Skeletal muscle tissue (tissue), 4 donors: ENCODE results near the gene SCAP. TPM values are rescaled to one million over a fixed set of nuclear protein-coding genes. Genes with fewer than 3 reads are reported as not detected.

ENCODE experiments used
- H3K27ac ChIP-seq: one replicate; pipeline ENCODE4 v1.7.0; 2013; ENCODE audit warnings: mild to moderate bottlenecking, low read depth, low read length, inconsistent platforms
- H3K27me3 ChIP-seq, 3 donors: one replicate each; pipeline ENCODE4 v1.7.0; 2013; ENCODE audit warnings: low read length in 3 of 3; ENCODE audit not compliant: control insufficient read depth in 3 of 3, insufficient read depth in 3 of 3
- H3K36me3 ChIP-seq, 3 donors: one replicate each; pipeline ENCODE4 v1.7.0; 2013; ENCODE audit warnings: low read length in 3 of 3; ENCODE audit not compliant: control insufficient read depth in 3 of 3, insufficient read depth in 3 of 3
- H3K4me1 ChIP-seq, 3 donors: one replicate each; pipeline ENCODE4 v1.7.0; 2013; ENCODE audit warnings: low read length in 3 of 3, mild to moderate bottlenecking in 3 of 3; ENCODE audit not compliant: control insufficient read depth in 3 of 3, insufficient read depth in 3 of 3
- H3K4me3 ChIP-seq, 3 donors: one replicate each; pipeline ENCODE4 v1.7.0; 2013; ENCODE audit warnings: low read length in 3 of 3
- H3K9ac ChIP-seq, 3 donors: one replicate each; pipeline ENCODE4 v1.7.0; 2013; ENCODE audit warnings: low read length in 3 of 3, mild to moderate bottlenecking in 3 of 3, moderate library complexity in 2 of 3, low read depth in 1 of 3
- H3K9me3 ChIP-seq, 3 donors: one replicate each; pipeline ENCODE4 v1.7.0; 2013; ENCODE audit warnings: low read length in 3 of 3; ENCODE audit not compliant: control insufficient read depth in 3 of 3
- total RNA-seq: library from RNA; depleted of rRNA; stranded (reverse); fragments of >200 nt; gene quantifications from one replicate; pipeline ENCODE4 v1.2.3, GENCODE V29; 2014
- donor health status: Osteomylitis.

SCAP gene
- 53.8 TPM for total RNA-seq

GRCh38 chr3:47475570-47476329, at the start of gene SCAP:
Gene SCAP (minus strand): TSS chr3:47475941. CDS start chr3:47442993, 32,948 bp downstream.
- Histone ChIP-seq H3K9ac (peak within 1 kb of the TSS; percentile 80 to 85 (median 81)), H3K36me3 (no peaks in the 10 kb centered on the region), H3K9me3 (no peaks in the 10 kb centered on the region), H3K27ac (peak within 1 kb of the TSS; percentile 72), H3K4me3 (peak within 1 kb of the TSS; percentile 90 to 93 (median 91)), H3K4me1 (peaks cover 7 to 25% (median 16%) of the 10 kb centered on the region in 3 donors), H3K27me3 (no peaks in the 10 kb centered on the region)

DNA sequence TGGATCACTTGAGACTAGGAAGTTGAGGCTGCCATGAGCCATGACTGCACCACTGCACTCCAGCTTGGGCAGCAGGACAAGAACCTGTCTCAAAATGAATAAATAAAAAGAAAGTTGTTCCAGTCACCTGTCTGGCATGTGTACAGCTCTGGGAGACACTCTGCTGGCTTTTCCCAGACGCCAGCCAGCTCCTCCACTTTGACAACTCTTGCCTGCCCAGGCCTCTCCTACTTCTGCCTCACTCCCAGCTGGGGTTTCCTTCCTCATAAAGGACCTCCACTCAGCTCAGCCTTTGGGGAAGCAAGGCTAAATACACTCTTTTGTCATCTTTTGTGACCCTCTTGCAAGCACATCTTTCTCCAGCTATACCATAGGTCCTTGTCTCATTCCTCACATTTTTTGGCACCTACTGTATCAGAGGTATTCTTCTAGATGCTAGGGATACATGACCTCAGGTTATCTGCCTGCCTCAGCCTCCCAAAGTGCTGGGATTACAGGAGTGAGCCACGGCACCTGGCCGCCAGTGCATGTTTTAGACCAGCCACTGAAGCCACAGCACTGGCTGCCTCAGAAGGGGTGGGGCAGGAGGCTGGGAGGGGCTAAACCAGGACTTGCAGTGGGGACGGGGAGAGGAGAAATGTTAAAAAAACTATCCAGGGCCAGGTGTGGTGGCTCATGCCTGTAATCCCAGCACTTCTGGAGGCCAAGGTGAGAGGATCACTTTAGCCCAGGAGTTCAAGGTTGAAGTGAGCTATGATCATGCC, 47.8 kb upstream of the SCAP start:
- no peaks in the 10 kb centered on the region for H3K9me3 ChIP-seq

GRCh38 chr3:47522082-47522987, 46.6 kb upstream of the SCAP start:
- Histone ChIP-seq H3K9ac (peak overlapping the region in 2 of 3 donors; percentile 12 to 64), H3K9me3 (no peaks in the 10 kb centered on the region), H3K4me3 (peak overlapping the region in 2 of 3 donors; percentile 27 to 35), H3K27me3 (no peaks in the 10 kb centered on the region), H3K27ac (no peak overlapping the region), H3K4me1 (peaks cover 5 to 8% (median 7%) of the 10 kb centered on the region in 3 donors), H3K36me3 (no peaks in the 10 kb centered on the region)

More for the DNA sequence above, 47.8 kb upstream of the SCAP start:
- Histone ChIP-seq H3K27ac (no peak overlapping the region), H3K4me1 (peaks cover 5 to 8% (median 7%) of the 10 kb centered on the region in 3 donors), H3K36me3 (no peaks in the 10 kb centered on the region), H3K4me3 (no peak overlapping the region), H3K27me3 (no peaks in the 10 kb centered on the region), H3K9ac (no peak overlapping the region)

DNA sequence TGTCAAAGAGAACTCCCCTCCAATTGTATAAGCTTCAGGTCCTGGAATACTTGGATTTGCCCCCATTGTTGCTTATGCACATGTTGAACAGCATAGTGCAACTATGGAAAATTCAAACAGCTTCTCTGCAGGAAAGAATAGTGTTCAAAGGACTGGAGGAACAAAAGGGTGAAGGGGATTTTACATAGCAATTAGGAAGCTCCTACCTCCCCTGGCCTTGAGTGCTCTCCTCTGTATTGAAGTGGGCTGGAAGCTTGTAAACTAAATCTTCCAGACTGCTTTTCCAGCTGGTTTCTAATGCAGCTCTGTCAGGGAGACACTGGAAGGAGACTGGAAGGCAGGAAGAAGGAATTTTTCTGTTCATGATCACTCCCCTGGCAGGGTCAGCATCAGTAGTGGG, 45.0 kb upstream of the SCAP start:
- Histone ChIP-seq H3K9me3 (no peaks in the 10 kb centered on the region), H3K4me3 (no peak overlapping the region), H3K9ac (no peak overlapping the region), H3K4me1 (peaks cover 5 to 8% (median 7%) of the 10 kb centered on the region in 3 donors), H3K27ac (no peak overlapping the region), H3K36me3 (no peaks in the 10 kb centered on the region), H3K27me3 (no peaks in the 10 kb centered on the region)

DNA sequence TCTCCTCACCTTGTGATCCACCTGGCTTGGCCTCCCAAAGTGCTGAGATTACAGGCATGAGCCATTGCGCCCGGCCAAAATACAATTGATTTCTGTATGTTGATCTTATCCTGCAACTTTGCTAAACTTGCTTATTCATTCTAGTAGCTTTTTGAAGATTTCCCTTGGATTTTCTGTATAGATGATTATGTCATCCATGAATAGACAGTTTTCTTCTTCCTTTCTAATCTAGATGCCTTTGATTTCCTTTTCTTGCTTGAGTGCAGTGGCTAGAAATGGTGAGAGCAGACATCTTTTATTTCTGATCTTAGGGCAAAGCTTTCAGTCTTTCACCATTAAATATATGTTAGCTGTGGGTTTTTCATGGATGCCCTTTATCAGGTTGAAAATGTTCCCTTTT, 42.2 kb upstream of the SCAP start:
- peak overlapping the region in 1 of 3 donors; percentile 33 for H3K9ac ChIP-seq
- H3K4me3 ChIP-seq = no peak overlapping the region
- H3K9me3 ChIP-seq = no peaks in the 10 kb centered on the region
- H3K4me1 ChIP-seq = peaks cover 5 to 8% (median 5%) of the 10 kb centered on the region in 3 donors
- no peaks in the 10 kb centered on the region for H3K27me3 ChIP-seq
- H3K27ac ChIP-seq = no peak overlapping the region
- no peaks in the 10 kb centered on the region for H3K36me3 ChIP-seq

DNA sequence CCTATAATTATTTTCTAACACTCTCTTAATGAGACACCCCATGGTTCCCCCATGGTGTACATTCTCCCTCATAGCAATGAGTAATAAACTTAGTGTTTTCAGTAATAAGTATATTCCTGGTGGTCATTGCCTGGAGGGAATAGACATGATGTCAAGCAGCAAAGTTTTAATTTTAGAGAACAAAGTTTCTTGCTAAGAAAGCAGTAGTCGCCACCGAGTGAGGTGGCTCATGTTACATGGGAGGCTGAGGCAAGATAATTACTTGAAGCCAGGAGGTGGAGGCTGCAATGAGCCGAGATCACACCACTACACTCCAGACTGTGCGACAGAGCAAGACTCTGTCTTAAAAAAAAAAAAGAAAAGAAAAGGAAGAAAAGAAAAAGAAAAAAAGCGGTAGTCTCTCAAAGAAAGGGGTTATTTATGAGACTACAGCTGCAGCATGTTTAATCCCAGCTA, 40.2 kb upstream of the SCAP start:
- Histone ChIP-seq H3K27me3 (no peaks in the 10 kb centered on the region), H3K9ac (no peak overlapping the region), H3K4me3 (no peak overlapping the region), H3K27ac (no peak overlapping the region), H3K4me1 (peaks cover 4 to 8% (median 6%) of the 10 kb centered on the region in 3 donors), H3K9me3 (no peaks in the 10 kb centered on the region), H3K36me3 (peaks cover 0 to 2% (median 0%) of the 10 kb centered on the region in 3 donors)

DNA sequence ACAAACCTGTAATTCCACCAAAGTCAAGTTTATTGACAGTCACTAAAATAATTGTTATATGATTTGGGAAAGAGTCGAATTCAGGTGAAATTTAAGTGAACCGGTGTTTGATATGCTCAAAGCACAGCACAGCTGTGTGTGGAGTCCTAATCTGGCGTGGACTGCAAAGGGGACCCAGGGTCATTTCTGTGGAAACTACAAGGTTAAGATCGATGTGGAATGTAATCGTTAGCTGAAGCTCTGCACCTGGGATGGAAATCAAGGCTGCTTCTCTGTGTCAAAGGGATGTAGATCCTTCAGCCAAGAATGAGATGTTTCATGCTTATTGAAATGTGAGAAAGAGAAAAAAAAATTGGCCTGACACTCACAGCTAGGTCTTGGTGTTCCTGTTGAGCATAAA, 39.4 kb upstream of the SCAP start:
- Histone ChIP-seq H3K27ac (no peak overlapping the region), H3K4me1 (peaks cover 4 to 8% (median 6%) of the 10 kb centered on the region in 3 donors), H3K4me3 (no peak overlapping the region), H3K9ac (no peak overlapping the region), H3K9me3 (no peaks in the 10 kb centered on the region), H3K36me3 (peaks cover 5 to 9% (median 6%) of the 10 kb centered on the region in 3 donors), H3K27me3 (no peaks in the 10 kb centered on the region)

- H3K9me3 ChIP-seq = no peaks in the 10 kb centered on the region
- peaks cover 4 to 8% (median 6%) of the 10 kb centered on the region in 3 donors for H3K4me1 ChIP-seq
- no peaks in the 10 kb centered on the region for H3K27me3 ChIP-seq
- H3K4me3 ChIP-seq = peak within 1 kb of the TSS; percentile 93 to 98 (median 97)
- peaks cover 9 to 19% (median 12%) of the 10 kb centered on the region in 3 donors for H3K36me3 ChIP-seq
- H3K9ac ChIP-seq = peak within 1 kb of the TSS; percentile 84 to 93 (median 92)
- peak within 1 kb of the TSS; percentile 89 for H3K27ac ChIP-seq
Observed at GRCh38 chr3:47513125-47513929, 37.6 kb upstream of the SCAP start, which contains the start of gene ELP6. Gene ELP6 (minus strand): TSS chr3:47513712. CDS start chr3:47513590, 122 bp downstream.
